GM19043 (cell line): ENCODE measurements around the gene GPR37L1.

ENCODE experiments used
- ATAC-seq: cut with Tn5 transposase; IDR thresholded peaks from one replicate; pipeline ENCODE4 v1.9.1; 2021; ENCODE audit warnings: low read depth; ENCODE audit not compliant: unreplicated experiment

The GPR37L1 gene

DNA sequence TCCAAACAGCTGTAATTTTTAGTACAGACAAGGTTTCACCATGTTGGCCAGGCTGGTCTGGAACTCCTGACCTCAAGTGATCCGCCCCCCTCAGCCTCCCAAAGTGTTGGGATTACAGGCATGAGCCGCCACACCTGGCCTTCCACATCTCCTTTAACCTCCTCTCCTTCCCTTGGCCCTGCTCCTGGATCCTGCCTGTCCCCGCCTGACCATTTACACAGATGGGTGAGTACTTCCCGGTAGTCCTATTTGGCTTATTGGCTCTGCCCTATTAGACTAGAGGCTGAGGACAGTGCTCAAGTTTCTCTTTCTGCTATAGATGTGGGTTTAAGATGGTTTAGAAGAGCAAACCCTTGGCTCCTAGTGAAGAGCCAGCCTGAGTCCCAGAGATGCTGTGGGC lies 30.6 kb downstream of the GPR37L1 start:
- no peak for ATAC-seq

GRCh38 chr1:202154148-202154765 lies 31.5 kb downstream of the GPR37L1 start:
- ATAC-seq: no peak

GRCh38 chr1:202154766-202155477 lies 32.2 kb downstream of the GPR37L1 start:
- ATAC-seq: no peak

DNA sequence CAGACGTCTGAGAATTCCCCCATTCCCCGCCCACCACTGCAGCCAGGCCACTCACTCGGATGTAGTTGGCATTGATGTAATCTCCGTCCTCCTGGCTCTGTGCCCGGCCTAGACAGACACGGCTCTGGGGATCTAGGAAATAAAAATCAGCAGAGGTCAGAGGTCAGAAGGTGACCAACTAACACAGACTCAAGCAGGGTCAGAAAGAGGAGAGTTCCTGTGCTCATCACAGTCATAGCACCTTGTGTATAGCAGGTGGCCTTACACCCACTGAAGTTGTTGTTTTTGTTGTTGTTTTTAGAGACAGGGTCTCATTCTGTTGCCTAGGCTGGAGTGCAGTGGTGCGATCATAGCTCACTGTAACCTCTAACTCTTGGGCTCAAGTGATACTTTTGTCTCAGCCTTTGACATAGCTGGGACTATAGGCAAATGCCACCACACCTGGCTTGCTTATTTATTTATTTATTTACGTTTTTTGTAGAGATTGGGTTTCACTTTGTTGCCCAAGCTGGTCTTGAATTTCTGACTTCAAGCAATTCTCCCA lies 32.8 kb downstream of the GPR37L1 start:
- no peak for ATAC-seq

GRCh38 chr1:202156590-202156989 lies 33.9 kb downstream of the GPR37L1 start:
- ATAC-seq: no peak

DNA sequence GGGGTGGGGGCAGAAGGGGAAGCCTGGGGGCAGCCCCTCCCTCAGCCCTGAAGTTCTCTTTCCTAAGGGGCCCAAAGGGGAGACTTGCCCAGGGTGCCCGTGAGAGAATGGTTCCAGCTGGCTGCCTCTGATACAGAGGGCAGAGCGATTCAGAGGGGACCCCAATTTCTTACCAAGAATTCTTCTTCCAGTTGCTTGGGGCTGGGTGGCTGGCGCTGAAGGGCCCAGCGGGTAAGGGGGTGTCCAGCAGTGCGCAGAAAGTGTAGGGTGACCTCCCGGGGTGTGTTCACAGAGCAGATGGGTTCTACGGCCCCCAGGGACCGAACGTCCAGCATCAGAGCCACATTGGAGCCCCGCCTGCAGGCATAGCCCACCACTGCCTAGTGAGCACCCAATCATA lies 35.2 kb downstream of the GPR37L1 start:
- no peak for ATAC-seq

DNA sequence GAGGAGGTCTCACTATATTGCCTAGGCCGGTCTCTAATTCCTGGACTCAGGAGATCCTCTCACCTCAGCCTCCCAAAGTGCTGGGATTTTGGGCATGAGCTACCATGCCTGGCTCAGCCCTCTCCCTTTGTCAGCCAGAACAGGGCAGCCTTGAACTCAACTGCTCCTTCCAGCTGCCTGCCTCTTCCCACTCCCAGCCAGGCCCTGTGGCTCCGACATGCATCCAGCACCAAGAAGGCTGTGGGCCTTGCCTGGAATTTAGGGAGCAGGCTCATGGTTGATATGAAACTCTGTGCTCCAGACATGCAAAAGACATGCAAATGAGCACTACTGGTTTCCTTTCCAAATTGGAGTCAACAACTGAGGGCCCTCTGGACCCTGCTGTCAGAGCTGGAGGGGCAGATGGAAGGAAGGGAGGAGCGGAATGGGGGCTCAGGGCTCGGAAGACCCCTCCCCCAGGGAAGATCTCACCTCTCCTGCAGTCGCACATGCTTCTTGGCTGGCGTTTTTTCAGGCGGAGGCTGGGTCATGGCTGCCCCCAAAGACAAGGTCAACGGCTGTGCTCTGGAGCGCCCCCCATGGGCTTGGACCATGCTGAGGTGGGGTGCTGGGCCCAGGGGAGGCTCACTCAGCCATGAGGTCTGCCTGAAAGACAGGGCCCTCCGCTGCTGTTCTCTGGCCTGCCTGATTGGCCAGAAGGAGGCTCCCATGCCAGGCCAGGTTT lies 36.3 kb downstream of the GPR37L1 start:
- ATAC-seq: no peak

- ATAC-seq: no peak
Measured at GRCh38 chr1:202159534-202160371, 37.0 kb downstream of the GPR37L1 start.

DNA sequence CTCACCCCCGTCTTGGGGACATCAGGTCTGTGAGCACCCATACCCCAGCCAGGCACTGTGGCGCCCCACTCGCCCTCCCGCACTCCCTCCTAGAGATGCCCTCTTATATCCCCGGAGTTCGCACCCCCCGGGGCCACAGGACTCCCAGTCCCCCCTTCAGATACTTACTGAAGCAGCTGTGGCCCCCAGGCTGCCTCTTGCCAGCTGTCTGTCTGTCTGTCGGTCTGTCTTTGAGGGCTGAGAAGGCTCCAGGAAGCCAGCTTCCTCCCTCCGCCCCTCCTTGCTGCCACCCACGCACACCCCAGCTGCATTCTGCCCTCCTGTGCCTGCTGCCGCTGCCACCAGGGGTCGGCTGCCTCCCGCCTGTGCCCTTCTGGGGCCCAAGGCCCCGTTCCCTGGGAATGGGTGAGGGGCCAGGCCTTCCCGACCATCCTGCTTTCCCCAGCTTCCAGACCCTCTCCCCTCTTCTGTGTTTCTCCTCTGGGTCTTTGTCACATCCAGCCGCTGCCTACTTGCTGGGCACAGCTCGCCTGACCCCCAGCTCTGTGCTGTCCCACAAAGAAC lies 37.7 kb downstream of the GPR37L1 start, which contains the start of gene PTPN7:
PTPN7 (minus strand) TSS at position 226 of the 564 bp plus-strand sequence. CDS start 1,200 bp downstream, outside the sequence.
- ATAC-seq: peak; percentile 25

GRCh38 chr1:202161151-202162046 lies 38.7 kb downstream of the GPR37L1 start:
- no peak for ATAC-seq

- ATAC-seq: no peak
Measured at GRCh38 chr1:202162047-202162417, 39.3 kb downstream of the GPR37L1 start.

DNA sequence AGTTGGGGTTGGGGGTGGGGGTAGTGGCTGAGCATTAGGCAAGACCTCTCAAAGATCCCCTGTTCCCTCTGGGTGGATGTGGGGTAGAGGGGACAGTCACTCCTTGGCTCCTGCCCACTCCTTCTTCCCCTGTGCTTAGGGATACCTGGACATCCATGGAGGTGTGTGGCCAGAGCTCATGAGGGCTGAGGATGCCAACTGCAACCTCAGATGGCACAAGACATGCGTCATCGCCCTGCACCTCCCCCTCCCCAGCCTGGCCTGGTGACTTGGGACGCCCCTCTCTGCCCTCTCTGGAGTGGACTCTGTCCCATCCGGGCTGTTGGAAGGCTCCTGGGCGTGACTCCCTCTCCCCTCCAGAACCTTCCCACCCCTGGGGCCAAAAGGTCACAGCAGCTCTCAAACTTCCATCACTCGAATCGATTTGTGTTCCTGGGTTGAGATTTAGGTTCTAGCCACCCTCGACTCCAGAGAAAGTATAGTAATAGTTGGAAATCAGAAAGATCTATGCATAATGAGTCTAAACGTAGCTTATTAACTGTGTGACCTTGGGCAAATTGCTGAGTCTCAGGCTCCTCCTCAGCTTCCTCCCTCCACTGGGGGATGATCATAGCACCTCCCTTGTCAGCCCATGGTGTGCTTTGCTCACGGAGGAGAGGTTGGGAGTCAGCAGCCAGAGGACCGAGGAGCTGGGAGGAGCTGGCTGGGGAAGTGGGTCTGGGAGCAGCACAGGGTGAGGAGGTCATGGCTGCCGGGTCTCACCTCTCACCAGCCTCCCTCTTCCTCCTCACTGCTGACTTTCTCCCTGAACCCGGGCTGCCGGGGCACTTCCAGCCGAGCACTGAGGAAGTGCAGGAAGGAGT lies 39.9 kb downstream of the GPR37L1 start:
- no peak for ATAC-seq

- ATAC-seq: no peak
Measured at GRCh38 chr1:202163281-202164270, 40.9 kb downstream of the GPR37L1 start.

GRCh38 chr1:202164271-202165037 lies 41.7 kb downstream of the GPR37L1 start:
- peak; percentile 58 for ATAC-seq

DNA sequence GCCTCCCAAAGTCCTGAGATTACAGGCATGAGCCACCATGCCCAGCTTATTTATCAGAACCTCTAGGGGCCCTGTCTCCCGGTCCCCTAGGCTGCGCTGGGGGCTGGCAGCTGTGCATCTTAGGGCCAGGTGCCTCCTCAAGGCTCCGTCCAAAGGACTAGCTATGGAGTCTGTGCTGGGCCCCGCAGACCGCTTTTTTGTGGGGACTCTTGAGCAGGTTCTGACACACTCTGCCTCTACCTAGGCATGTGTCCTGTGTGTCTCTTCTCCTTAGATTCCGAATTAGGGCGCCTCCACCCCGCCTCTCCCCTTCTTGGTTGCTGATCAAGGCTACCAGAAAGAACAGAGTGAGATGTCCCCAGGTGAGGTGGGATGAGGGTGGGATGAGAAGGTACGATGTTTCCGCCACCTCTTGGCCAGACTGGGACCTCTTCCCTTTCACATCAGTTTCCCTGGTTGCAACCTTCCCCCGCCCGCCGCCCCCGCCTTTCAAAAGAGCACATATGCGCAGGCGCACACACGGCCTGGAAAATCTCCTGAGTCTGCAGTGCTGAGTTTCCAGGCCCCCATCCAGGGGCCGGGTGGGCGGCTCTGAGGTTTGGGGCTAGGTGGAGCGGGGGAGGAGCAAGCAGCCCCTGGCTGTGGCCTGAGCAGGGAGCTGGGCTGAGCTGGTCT lies 42.7 kb downstream of the GPR37L1 start:
- no peak for ATAC-seq
